NCI-H1694 treated with DMSO at 0.1 percent for 48 hours (cell line): ENCODE data around the gene PARP9.
A peak's percentile ranks its signal among the peaks of the same experiment; 100 is the strongest.
"Not testable (repeated sequence)": the region's sequence is repeated elsewhere in the genome, so short reads cannot be mapped to it uniquely, and the experiment has no call there.

Experiments
- DNase-seq: peaks from one replicate; lab custom pipeline; 2025; lab: John Stamatoyannopoulos, UW

PARP9 gene

DNA sequence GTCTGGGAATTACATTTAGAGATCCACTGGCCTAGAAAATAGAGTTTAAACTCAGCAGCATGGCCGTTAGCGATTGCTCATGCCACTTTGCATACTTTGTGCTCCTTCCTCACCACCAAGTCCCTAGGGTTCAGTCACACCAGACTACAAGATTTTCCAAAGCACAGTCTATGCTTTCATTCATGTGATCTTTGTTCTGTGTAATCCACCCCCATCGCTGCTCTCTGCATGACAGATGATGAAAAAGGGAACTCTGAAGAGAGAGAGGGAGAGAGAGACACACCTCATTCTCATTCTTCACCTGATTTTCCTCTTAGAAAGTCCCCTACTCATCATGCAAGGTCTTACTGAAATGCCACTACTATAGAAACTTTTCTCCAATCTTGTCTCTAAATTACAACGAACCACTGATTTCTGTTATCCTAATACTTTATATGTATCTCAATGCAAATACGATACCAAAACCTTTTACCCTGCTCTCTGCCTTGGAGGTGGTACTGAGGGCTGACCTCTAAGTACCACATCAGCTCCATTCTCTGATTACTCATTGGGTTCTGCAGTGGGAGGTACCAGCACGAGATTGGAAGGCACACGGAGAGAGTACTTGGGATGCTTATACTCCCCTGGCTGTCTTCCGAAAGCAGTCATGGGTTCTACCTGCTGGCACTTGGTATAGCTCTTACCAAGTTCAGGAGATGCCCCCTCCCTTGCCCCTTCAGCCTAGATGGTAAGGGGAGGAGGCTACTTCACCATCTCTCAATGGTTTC lies 12.3 kb upstream of the PARP9 start:
- no peak for DNase-seq

DNA sequence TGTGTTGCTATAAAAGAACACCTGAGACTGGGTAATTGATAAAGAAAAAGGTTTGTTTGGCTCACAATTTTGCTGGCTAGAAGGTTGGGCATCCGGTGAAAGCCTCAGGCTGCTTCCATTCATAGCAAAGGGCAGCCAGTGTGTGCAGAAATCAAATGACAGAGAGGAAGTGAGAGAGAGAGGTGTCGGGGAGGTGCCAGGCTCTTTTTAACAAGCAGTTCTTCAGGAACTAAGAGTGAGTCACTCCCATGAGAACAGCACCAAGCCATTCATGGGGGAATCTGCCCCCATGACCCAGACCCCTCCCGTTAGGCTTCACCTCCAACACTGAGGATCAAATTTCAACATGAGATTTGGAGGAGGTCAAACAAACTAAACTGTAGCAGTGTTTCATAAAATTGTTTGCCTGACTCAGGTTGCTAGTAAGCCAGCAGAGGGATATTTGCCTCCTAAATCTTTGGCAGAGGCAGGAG lies 8.9 kb upstream of the PARP9 start:
- DNase-seq, result no peak

DNA sequence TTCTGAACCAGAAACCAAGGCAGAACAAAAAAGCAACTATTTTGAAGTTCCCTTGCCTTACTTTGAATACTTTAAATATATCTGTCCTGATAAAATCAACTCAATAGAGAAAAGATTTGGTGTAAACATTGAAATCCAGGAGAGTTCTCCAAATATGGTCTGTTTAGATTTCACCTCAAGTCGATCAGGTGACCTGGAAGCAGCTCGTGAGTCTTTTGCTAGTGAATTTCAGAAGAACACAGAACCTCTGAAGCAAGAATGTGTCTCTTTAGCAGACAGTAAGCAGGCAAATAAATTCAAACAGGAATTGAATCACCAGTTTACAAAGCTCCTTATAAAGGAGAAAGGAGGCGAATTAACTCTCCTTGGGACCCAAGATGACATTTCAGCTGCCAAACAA lies 4.7 kb upstream of the PARP9 start:
- no peak for DNase-seq

DNA sequence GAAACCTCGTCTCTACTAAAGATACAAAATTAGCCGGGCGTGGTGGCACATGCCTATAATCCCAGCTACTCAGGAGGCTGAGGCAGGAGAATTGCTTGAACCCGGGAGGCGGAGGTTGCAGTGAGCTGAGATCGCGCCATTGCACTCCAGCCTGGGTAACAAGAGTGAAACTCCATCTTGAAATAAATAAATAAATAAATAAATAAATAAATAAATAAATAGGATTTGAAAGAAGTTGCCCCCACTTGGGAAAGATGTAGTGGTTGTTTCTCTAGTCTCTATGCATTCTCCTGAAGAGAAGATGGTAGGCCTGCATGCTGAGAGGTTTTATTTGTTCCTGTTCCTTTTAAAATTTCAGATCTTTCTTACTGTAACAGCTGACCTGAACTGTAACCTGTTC lies 4.0 kb upstream of the PARP9 start:
- not testable (repeated sequence) for DNase-seq

- DNase-seq, result no peak
These were observed 429 bp downstream of the PARP9 start for GRCh38 chr3:122563717-122564025.

DNA sequence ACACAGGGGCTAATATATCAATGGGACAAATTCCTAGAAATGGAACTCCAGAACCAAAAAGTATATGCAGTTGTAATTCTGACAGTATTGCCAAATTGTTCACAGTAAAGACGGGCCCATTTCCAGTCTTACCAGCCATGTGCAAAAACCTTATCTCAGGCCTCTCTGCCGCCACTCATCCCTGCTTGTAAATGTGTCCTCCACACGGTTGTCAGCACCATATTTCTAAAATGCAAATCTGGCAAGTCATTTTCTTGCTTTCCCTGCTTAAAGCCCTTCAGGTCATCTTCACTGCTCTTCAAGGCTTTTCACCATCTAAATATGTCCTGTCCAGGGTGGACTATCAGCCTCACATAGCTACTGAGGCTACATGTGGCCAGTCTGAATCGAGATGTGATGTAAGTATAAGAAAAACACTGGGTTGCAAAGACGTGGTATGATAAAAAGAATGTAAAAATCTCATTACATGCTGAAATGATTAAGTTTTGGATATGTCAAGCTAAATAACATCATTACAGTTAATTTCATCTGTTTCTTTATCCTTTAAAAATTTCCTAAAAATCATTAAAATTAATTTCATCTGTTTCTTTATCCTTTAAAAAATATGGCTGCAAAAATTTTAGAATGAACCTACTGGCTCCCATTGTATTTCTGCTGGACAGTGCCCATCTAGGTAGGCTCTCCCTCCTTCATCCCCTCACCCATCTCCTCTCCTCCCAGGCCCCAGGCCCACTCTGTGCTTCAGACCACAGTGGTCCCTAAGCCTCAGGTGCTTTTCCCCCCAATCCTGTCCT lies 980 bp downstream of the PARP9 start:
- DNase-seq, result no peak

DNA sequence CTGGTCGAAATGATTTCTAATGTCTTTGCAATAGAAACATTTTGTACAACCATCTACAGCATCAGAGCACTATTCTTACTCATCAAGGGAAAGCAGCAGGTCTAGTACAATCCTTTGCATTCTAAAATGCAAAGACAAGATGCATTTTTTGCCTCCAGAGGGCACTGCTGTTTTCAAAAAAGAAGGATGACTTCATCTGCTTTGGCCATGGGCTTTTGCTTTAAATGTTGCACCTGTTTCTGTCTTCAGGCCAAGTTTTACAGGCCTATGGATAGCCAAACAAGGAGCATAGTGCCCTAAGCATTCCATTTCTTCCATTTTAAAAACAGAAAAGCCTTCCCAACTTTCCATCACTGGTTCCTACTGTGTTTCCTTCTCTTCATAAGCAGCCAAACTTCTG lies 3.4 kb downstream of the PARP9 start:
- peak; percentile 58 for DNase-seq

- no peak for DNase-seq
These were observed 4.2 kb downstream of the PARP9 start for GRCh38 chr3:122559906-122560305.

DNA sequence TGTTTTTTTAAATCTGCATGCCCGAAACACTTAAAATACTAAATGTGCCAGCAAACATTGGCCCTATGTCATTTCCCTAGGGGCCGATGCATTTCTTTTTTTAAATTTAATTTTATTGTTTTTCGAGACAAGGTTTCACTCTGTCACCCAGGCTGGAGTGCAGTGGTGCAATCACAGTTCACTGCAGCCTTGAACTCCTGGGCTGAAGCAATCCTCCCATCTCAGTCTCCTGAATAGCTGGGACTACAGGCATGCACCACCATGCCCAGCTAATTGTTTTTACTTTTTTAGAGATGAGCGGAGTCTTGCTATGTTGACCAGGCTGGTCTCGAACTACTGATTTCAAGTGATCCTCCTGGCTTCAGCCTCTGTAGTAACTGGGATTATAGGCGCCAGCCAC lies 5.5 kb downstream of the PARP9 start:
- DNase-seq, result no peak

DNA sequence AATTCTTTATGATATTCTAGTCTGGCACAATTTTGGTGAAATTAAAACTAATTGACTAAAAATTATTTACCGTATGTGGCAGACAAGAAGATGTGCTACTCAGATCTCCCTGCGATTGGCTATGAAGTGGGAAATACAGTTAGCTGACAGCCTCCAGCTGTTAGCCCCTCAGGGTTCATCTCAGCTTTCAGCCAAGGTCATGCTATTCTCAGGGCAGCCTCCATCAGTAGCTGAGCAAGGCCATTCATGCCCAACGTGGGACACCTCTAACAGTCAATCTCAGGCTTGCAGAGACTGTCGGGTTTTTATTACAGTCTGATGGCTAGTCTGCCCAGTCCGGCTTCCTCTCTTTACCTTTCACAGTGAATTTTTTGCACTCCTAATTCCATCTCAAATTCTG lies 6.7 kb downstream of the PARP9 start:
- DNase-seq, result no peak

DNA sequence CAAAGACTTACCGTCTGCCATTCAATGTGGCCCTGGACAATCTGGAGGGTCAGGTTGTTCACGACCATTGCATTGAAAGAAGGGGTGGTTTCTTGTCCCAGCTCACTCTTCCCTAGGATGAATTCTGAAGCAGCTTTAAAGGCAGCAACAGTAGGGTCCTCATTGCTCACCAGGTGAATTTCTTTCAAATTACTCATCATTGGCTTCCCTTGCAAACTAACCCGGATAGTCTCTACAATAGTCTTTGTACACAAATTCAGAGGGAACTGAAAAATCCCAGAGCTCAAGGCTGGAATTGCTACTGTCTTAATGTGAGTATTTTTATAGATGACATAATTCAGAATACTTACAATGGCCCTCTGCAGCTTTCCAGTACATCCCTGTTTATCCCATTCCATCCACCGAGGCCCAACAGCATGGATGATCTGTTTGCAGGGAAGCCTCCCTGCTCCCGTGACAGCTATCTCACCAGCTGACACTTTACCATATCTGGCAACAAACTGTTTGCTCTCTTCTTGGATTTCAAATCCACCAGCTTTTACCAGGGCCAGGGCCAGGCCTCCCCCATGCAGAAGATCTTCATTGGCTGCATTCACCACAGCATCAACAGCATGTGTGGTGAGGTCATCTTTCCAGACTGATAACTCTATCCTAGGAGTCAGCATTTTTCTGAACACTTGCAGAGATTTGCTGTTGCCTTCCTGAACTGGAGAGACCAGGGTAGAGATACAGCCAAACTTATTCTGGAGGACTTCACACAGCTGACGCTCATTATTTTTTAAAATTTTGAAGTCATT lies 8.6 kb downstream of the PARP9 start:
- DNase-seq, result no peak

GRCh38 chr3:122553171-122553570 lies 10.9 kb downstream of the PARP9 start:
- DNase-seq, result no peak

DNA sequence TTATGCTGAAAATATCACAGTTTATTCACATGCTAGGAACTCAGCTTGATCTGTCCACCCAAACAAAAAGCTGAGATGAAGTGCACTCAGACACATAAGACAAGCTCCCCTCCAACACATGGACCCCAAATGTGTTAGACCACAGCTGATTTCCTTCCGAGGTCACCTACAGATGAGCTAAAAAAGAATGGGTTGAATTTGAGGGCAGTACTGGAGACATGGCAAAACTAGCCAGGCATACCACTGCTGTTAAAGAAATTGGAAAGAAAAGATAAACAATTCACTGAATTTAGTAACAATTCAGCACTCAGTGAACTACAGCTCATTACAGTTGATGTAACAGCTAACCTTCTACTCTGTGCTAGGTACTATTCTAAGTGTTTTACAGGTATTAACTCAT lies 15.5 kb downstream of the PARP9 start:
- DNase-seq, result no peak

DNA sequence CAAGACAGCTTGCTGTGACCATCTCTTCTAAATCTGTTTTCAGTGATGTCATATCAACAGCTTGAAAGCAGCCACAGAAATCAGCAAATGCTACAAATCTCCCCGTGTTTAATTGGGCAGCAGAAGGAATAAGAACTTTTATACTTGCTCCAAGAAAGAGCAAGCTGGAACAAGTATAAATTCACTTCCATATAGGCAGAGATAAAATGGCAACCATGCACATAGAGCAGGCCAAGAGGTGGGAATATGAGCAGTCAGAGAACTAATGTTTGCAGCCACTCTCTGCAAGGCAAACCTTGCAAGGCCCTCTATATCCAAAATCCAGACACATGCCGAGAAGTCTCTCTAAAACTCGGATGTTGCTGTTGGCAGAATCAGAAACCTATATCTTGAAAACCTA lies 16.0 kb downstream of the PARP9 start:
- no peak for DNase-seq

DNA sequence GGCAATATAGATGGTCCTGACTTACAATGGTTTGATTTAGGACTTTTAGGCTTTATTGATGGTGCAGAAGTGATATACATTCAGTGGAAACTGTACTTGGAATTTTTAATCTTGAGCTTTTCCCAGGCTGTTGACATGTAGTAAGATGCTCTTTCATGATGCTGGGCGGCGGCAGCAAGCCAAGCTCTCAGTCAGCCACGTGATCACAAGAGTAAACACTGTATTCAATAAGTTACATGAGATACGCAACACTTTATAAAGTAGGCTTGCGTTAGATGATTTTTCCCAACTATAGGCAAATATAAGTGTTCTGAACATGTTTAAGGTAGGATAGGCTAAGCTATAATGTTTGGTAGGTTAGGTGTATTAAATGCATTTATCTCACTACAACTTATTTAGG lies 17.9 kb downstream of the PARP9 start:
- DNase-seq, result no peak

- DNase-seq, result no peak
These were observed 25.1 kb downstream of the PARP9 start for GRCh38 chr3:122538956-122539490.

- no peak for DNase-seq
These were observed 27.5 kb downstream of the PARP9 start for GRCh38 chr3:122536632-122537001.

DNA sequence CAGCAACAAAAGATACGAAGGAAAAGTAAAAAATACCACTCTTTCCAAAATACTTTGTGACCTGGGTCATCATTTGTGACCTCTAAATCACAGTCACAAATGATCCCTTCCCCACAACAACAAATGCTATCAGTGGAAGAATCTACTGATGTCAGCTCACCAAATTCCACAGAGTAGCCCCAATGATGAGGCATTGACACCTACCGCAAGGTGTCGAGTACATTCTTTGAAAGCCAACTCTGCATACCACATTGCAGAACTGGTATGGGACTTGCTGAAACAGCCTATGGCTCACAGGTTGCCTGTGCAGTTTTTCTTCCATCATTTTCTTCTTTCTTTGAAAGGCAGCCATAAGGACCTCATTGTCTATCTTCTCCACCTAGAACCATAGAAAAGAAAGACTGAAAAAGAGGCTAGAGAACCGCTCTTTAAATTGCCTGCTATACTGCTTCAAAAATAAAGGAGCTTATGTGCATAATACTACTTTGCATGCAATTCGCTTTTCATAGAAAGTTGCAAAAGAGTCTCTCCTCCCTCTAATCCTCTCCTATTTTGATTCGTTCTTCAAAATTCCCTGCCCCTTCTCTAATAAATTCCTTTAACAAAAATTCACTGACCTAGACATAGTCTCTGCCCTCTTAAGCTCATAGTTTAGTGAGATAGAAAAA lies 28.0 kb downstream of the PARP9 start:
- no peak for DNase-seq

DNA sequence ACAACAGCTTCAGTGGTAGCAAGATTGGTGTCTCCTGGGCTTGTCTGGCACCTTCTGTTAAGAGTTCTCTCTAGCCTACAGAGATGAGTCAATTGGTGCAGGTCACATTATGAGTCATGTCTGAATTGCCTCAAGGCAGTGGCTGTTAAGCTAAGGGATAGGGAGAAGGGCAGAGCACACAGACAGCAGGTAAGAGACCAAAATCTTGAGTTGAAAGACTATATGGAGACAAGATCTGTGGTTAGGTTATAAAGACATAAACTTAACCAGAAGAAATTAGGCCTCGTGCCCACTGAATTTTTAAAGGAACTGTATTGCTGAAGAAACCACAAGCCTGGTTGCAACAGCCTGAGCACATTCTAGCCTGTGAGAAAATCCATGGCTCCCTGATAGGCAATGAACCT lies 30.2 kb downstream of the PARP9 start:
- DNase-seq, result no peak

GRCh38 chr3:122533480-122533879 lies 30.6 kb downstream of the PARP9 start:
- no peak for DNase-seq

DNA sequence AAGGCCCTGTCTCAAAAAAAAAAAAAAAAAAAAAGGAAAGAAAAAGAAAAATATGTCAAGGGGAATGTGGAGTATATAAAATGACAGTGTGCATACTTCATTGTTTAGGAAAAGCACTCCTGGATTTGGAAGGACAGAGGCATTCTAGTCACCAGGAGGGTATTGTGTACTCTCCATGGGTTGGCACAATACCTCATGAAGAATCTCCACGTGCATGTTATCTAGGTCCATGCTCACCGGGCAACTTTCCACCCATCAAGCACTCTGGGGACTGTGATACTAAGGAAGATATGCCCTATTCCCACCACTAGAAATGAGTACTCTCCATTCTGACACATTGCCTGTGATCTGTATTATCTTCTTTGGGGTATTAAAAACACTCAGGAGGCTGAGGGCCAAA lies 33.9 kb downstream of the PARP9 start:
- no peak for DNase-seq

- DNase-seq, result no peak
These were observed 40.8 kb downstream of the PARP9 start for GRCh38 chr3:122523317-122523716.
